KOPT-K1 (cell line): ENCODE results near the gene PARP4.
"Not testable (repeated sequence)": the region's sequence is repeated elsewhere in the genome, so short reads cannot be mapped to it uniquely, and the experiment has no call there.

Experiments
- H3K27ac ChIP-seq: fragments of 200-600 bp; sonication (generic); 2 replicates; pipeline ENCODE4 v1.5.1; 2016; ENCODE audit warnings: antibody characterized with exemption, mild to moderate bottlenecking, low read depth, low read length; ENCODE audit not compliant: poor library complexity, severe bottlenecking
- H3K36me3 ChIP-seq: fragments of 200-600 bp; sonication (generic); 2 replicates; pipeline ENCODE4 v1.5.1; 2017; ENCODE audit warnings: antibody characterized with exemption, mild to moderate bottlenecking, low read length, moderate library complexity; ENCODE audit not compliant: insufficient read depth
- H3K9me3 ChIP-seq: fragments of 200-600 bp; sonication (generic); 2 replicates; pipeline ENCODE4 v1.5.1; 2017; ENCODE audit warnings: antibody characterized with exemption, low read length, mild to moderate bottlenecking; ENCODE audit not compliant: insufficient read depth, poor library complexity, severe bottlenecking

PARP4 gene

DNA sequence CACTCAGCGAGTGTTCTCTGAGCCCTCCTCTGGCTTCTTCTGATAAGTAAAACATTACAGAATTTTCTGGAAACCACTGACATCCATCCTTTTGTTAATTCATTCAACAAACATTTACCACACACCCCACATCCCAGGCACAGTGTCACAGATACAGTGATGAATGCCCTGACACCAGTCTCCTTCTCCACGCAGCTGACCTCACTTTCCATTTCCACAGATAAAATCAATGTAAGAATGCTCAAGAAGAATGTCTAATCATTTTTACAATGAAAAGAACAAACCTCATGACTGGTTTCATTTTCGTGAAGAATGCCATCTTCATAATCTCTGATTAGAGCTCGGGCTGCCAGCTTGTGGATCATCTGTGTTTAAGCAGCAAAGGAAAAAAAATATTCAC, 69.2 kb downstream of the PARP4 start:
- Histone ChIP-seq H3K36me3 (peaks cover 81% of the 10 kb centered on the region), H3K9me3 (no peaks in the 10 kb centered on the region), H3K27ac (no peak overlapping the region)

DNA sequence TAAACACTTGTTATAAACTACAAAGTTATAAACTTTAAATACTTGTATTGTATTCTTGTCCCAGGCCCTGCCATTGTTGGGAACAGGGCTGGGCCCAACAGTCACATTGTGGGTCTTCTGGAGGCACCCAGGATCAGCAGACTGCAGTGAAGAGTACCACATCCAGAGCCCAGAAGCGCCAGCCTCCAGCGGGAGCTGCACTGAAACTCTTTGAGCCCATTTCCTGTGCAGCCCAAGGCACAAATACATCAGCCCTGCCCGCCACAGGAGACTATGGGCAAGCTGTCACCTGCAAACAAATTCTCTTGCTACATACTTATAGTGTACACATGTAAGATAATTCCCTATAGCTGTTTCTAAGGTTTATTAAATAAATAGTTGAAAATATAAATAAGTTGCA, 86.5 kb downstream of the PARP4 start:
- H3K9me3 ChIP-seq, H3K27ac ChIP-seq: not testable (repeated sequence)
- peaks cover 36% of the 10 kb centered on the region for H3K36me3 ChIP-seq

DNA sequence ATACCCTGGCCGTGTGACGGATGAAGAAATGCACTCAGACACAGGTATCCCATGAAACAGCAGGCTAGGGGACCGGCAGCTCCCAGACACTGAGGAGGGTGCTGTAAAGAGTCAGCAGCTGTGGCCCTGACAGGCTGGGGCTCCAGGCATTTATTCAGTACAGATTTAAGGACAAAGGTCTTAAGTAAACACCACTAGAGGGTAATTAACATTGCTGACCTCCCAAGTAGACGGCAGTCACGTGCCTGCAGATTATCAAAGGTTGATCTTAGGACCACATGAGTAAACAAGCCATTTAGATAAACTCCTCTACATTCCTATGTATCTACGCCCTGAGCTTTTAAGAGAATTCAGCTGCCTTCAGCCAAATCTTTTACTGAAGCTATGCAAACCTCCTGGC, 92.9 kb downstream of the PARP4 start:
- H3K36me3 ChIP-seq: peaks cover 29% of the 10 kb centered on the region
- H3K9me3 ChIP-seq, H3K27ac ChIP-seq: not testable (repeated sequence)

DNA sequence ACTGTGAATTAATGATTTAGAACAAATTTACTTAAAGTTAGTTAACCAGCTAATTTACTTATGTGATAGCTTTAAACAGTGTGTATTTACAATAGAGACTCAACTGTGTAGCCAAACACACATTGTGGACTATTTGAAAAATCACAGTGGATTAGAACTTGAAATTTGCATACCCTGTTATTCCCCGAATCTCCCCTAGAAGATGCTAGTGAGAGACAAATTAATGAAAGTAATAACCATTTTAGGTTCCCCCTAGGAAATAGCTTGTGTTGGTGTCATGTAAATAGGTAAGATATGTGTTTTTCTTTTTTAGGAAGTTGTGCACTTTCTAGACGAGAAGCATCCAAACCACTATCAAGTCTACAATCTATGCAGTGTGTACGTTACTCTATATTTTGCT, 104.7 kb downstream of the PARP4 start:
- H3K9me3 ChIP-seq: no peaks in the 10 kb centered on the region
- H3K36me3 ChIP-seq: no peaks in the 10 kb centered on the region
- H3K27ac ChIP-seq: no peak overlapping the region

DNA sequence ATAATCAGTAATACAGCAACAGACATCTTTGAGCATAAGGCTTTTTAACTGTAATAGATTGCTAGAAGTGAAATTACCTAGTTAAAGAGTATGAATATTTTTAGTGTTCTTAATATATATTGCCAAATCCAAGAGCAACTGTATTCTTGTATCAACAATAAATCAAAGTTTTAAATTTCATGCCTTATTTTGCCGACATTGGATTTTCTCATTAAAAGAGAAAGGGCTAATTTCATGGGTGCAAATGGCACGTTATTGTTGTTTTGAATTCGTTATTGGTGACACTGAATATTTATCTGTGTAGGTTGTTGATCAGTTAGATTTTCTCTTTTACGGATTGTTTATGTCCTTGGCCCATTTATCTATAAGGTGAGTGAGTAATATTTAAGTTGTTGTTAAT, 106.1 kb downstream of the PARP4 start:
- no peaks in the 10 kb centered on the region for H3K36me3 ChIP-seq
- no peaks in the 10 kb centered on the region for H3K9me3 ChIP-seq
- H3K27ac ChIP-seq: no peak overlapping the region

DNA sequence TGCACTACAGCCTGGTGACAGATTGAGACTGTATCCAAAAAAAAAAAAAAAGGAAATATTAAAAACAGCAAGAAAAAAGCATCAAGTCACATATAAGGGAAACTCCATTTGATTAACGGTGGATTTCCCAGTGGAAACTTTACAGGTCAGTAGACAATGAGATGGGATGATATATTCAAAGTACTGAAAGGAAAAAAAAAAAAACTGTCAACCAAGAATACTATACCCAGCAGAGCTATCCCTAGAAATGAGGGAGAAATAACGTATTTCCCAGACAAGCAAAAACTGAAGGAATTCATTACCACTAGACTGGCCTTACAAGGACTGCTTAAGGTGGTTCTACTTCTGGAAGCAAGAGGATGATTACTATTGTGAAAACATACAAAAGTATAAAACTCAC, 115.8 kb downstream of the PARP4 start:
- Histone ChIP-seq H3K36me3 (no peaks in the 10 kb centered on the region), H3K9me3 (peaks cover 14% of the 10 kb centered on the region), H3K27ac (no peak overlapping the region)

DNA sequence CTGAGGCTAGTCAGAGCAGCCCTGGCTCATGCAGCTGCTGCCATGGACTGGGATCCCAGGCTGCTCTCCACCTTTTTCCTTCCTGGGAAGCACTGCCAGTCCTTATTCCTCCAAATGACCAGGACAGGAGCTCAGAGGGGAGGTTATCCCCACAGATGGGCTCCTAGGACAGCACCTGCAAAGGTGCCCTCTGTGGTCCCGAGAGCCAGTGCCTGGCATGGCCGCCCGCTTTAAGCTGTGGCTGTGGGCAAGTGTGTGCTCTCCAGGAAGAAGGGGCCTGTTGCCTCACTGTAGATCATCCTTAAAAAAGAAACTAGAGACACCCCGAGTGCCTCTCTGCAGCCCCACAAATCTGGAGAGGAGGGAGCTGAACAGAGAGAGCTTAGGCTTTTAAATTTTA, 119.6 kb downstream of the PARP4 start:
- H3K9me3 ChIP-seq: peaks cover 14% of the 10 kb centered on the region
- H3K36me3 ChIP-seq: no peaks in the 10 kb centered on the region
- H3K27ac ChIP-seq: no peak overlapping the region

DNA sequence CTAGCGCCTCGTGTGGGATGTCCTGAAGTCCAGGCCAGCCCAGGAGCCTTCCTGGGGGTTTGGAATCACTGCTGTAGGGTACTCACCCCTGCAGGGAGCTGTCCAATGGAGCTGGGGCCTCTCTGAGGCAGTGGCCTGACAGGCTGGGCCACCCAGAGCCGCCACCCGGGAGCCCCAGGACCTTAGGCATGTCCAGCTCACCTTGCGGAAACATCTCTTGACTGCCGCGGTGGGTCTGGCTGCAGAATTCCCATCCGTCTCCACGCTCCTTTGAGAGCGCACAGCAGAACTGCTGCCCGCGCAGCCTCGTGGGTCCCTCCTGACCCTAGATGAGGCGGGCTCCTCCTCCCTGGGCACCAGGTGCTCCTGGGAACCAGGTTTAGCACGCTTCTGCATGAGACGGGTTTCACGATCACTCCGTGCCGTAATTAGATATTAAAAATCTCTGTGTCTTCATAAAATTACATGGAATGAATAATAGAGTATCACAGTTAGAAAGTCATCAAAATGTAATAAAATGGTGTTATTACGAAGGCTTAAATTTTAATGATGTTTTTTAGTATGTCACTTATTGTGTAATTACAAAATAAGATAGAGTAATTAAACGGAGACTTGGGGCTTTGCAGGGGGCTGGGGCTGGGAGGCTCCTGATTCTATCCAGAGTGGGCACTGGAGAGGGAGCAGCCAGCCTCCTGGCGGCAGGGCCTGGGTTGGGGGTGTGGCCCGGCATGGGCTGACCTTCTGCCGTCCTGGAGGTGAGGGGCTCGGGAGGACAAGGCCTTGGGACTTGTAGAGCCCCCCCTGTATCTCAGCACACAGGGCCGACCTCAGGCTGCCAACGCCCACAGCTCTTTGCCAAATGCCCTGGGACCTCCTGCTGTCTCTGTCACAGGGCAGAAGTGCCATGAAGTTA, 120.6 kb downstream of the PARP4 start:
- H3K36me3 ChIP-seq, H3K27ac ChIP-seq: not testable (repeated sequence)
- H3K9me3 ChIP-seq: peaks cover 12% of the 10 kb centered on the region

DNA sequence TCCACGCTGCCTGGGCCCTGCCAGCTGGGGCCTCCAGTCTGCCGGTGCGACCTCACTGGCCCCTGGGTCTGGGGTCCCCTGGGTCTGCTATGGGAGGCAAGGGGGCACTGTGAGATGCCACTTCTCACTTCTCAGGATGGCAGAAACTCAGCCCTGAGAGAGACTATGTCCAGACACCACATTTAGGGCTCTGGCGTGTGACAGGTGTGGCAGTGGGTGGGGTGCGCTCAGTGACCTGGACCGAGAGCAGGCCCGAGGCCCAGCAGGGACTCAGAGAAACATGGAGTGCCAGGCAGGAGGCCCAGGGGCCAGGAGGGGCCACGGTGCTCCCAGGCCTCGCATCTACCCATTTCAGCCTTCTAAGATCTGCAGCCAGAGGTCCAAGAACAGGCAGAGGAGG, 121.8 kb downstream of the PARP4 start:
- H3K36me3 ChIP-seq, H3K27ac ChIP-seq: not testable (repeated sequence)

DNA sequence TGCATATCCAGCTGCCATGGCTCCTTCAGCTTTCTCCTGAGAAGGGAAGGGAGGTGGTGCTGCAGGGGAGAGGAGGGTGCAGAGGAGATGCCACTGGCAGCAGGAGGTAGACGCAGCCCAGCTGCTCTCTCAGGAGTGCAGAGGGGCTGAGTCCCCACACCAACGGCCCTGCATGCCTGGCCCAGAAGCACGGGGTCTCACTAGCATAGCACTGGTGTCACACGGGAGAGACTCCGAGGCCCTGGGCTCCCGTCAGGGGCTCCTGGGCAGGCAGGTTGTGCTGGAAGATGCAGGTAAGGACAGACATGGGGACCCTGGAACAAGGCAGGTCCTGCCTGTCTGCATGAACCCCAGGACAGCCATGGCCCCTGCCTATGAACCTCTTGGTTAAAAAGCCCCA, 123.1 kb downstream of the PARP4 start:
- no peak overlapping the region for H3K27ac ChIP-seq
- H3K36me3 ChIP-seq: no peaks in the 10 kb centered on the region
- H3K9me3 ChIP-seq: no peaks in the 10 kb centered on the region

More for the DNA sequence above, 121.8 kb downstream of the PARP4 start:
- not testable (repeated sequence) for H3K9me3 ChIP-seq

DNA sequence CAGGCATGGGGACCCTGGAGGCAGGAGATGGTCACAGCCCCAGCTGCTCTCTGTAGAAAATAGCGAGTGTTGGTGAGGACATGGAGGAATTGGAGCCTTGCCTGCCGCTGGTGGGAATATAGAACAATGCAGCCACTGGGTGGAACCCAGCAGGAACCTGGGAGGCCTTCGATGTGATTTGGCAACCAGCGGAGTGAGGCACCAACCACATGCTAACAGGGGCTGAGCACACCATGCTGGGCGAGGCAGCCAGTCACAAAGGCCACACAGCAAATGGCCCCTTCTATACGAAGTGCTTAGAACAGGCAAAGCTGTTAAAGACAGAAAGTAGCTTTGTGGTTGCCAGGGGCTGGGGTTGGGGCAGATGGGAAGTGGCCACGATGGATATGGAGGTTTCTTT, 123.8 kb downstream of the PARP4 start:
- H3K36me3 ChIP-seq, H3K9me3 ChIP-seq, H3K27ac ChIP-seq: not testable (repeated sequence)

DNA sequence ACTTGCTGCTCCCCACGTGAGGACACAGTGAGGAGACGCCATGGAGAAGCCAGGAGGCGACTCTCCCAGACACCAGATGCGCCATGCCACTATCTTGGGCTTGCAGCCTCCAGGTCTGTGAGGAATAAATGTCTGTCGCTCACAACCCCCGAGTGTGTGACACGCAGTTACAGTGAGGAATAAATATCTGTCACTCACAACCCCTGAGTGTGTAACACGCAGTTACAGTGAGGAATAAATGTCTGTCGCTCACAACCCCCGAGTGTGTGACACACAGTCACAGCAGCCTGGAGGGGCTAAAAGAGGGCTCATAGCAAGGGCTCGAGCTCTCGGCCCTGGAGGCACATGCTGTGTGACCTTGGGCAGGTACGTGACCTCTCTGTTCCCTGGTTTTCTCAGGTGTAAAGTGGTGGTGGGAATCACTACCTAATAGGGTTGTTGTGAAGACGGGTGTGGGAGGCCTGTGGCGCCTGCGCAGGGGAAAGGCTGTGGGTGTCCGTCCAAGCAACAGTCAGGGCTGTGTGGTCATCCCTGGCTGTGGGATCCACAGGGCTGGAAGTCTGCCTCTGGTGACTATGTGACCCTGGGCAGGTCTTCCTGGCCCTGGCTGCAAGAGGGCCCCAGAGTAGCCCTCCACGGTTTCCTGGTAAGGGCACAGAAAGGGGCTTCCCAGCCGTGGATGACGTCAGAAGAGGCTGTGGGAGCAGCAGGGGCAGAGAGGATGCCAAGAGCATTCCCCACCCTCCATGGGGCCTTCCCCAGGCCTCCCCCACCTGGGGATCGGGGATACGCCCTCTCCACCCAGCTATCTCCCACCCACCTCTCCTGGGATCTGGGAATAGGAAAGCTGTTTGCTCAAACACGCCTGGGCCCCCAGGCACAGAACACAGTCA, 125.5 kb downstream of the PARP4 start:
- no peaks in the 10 kb centered on the region for H3K36me3 ChIP-seq

DNA sequence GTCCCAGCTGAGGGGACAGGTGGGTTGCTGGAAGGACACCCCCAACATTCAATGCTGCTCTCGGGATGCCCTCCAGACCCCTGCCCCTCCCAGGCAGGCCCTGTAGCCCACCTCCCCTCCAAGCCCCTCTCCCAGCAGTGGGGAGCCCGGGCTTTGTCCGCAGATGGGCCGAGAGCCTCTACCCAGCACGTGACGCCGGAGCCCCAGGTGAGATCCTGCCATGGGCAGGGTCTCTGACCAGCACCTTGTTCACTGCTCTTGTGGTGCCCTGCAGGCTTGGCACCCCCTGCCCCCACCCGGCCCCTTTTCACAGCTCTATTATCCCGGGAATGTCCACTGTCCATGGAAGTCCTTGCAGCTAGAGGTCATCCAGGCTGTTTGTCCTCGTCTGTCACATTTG, 126.7 kb downstream of the PARP4 start:
- no peaks in the 10 kb centered on the region for H3K36me3 ChIP-seq
- H3K27ac ChIP-seq: no peak overlapping the region
- H3K9me3 ChIP-seq: no peaks in the 10 kb centered on the region

More for the DNA sequence above, 125.5 kb downstream of the PARP4 start:
- no peak overlapping the region for H3K27ac ChIP-seq
- no peaks in the 10 kb centered on the region for H3K9me3 ChIP-seq

DNA sequence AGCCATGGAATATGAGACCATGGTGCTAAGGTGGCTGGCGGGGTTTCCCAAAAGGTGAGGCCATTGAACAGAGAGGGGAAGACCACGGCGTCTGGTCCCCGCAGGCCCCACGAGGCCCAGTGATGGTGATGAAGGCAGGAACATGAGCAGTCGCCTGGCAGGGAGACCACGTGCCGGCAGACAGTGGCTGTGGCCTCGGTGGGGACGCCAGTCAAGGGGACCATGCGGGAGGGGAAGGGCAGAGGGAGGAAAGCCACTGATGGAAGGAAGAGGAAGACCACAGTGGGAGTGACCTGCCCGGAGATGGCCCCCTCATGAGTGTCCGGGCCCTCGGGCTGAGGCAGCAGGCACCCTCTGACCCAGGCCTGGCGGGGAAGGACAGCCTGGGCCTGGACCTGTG, 127.6 kb downstream of the PARP4 start:
- H3K27ac ChIP-seq, H3K36me3 ChIP-seq: not testable (repeated sequence)

DNA sequence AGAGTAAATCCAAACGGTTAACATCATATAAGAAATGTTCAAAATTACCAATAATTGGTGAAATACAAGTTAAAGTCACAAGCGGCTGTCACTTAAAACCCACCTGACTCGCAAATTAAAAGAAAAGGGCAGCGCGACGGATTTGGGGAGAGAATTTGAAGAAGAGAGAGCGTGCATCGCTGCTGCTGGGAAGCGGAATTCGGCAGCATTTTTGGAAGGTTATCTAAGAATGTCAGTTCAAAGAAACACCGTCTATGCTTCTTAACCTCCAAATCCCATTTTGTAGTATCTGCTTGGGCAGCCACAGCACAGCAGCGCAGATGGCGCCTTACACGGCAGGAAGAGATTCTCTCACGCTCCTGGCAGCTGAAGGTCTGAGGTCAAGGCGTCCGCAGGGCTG, 128.5 kb downstream of the PARP4 start:
- not testable (repeated sequence) for H3K36me3 ChIP-seq, H3K27ac ChIP-seq, H3K9me3 ChIP-seq

More for the DNA sequence above, 127.6 kb downstream of the PARP4 start:
- not testable (repeated sequence) for H3K9me3 ChIP-seq
